DND-41 (cell line): ENCODE data around the gene CENPC.

ENCODE experiments used
- CTCF ChIP-seq: IDR thresholded peaks from 2 replicates; pipeline ENCODE4 v1.5.1; 2012; ENCODE audit warnings: borderline replicate concordance, low read length, moderate library complexity, mild to moderate bottlenecking; ENCODE audit not compliant: poor library complexity, severe bottlenecking; ENCODE audit errors: extremely low read depth
- EZH2 ChIP-seq: IDR thresholded peaks from 3 replicates; pipeline ENCODE4 v1.6.1; 2012; ENCODE audit warnings: borderline replicate concordance, low read depth, mild to moderate bottlenecking, moderate library complexity, low read length, inconsistent platforms; ENCODE audit not compliant: severe bottlenecking

GRCh38 chr4:67539830-67540229 is 5.5 kb downstream of the CENPC start:
- TF ChIP-seq CTCF (no peak), EZH2 (no peak)
